Cortex of kidney (tissue), 1 donor: ENCODE data around the gene KLHL18.
"Not testable (repeated sequence)": the region's sequence is repeated elsewhere in the genome, so short reads cannot be mapped to it uniquely, and the experiment has no call there.

ENCODE experiments used
- DNase-seq: peaks from one replicate; lab custom pipeline; 2025; lab: John Stamatoyannopoulos, UW

KLHL18 gene

GRCh38 chr3:47274652-47275051 lies 8.1 kb upstream of the KLHL18 start:
- DNase-seq, result no peak

GRCh38 chr3:47276558-47276957 lies 6.2 kb upstream of the KLHL18 start:
- no peak for DNase-seq

GRCh38 chr3:47280519-47280918 lies 2.2 kb upstream of the KLHL18 start:
- no peak for DNase-seq

- no peak for DNase-seq
Observed at GRCh38 chr3:47283193-47283537, 421 bp downstream of the KLHL18 start.

GRCh38 chr3:47283591-47284364 lies 1.0 kb downstream of the KLHL18 start:
- no peak for DNase-seq

GRCh38 chr3:47288966-47289910 lies 6.5 kb downstream of the KLHL18 start:
- no peak for DNase-seq

- DNase-seq, result no peak
Observed at GRCh38 chr3:47291158-47291753, 8.5 kb downstream of the KLHL18 start.

GRCh38 chr3:47291754-47292420 lies 9.1 kb downstream of the KLHL18 start:
- DNase-seq, result not testable (repeated sequence)

GRCh38 chr3:47293822-47294221 lies 11.1 kb downstream of the KLHL18 start:
- no peak for DNase-seq

- DNase-seq, result no peak
Observed at GRCh38 chr3:47294392-47294791, 11.6 kb downstream of the KLHL18 start.

GRCh38 chr3:47295322-47295721 lies 12.6 kb downstream of the KLHL18 start:
- DNase-seq, result no peak

- DNase-seq, result no peak
Observed at GRCh38 chr3:47295976-47296375, 13.2 kb downstream of the KLHL18 start.

GRCh38 chr3:47296562-47297302 lies 14.0 kb downstream of the KLHL18 start:
- no peak for DNase-seq

- no peak for DNase-seq
Observed at GRCh38 chr3:47298439-47298838, 15.7 kb downstream of the KLHL18 start.

GRCh38 chr3:47299381-47300318 lies 16.9 kb downstream of the KLHL18 start:
- DNase-seq, result no peak

- DNase-seq, result no peak
Observed at GRCh38 chr3:47301456-47301855, 18.7 kb downstream of the KLHL18 start.

- no peak for DNase-seq
Observed at GRCh38 chr3:47306022-47306421, 23.3 kb downstream of the KLHL18 start.

- DNase-seq, result not testable (repeated sequence)
Observed at GRCh38 chr3:47309231-47309630, 26.5 kb downstream of the KLHL18 start.

- no peak for DNase-seq
Observed at GRCh38 chr3:47310391-47310790, 27.6 kb downstream of the KLHL18 start.

GRCh38 chr3:47313341-47314055 lies 30.8 kb downstream of the KLHL18 start:
- DNase-seq, result no peak
